Left kidney (tissue), 1 donor: ENCODE results near the gene OR2V1. TPM values are rescaled to one million over a fixed set of nuclear protein-coding genes. Genes with fewer than 3 reads are reported as not detected.

Source experiments
- polyA plus RNA-seq: library from polyadenylated mRNA; unstranded; fragments of 120-200 nt; gene quantifications from one replicate; pipeline ENCODE4 v1.2.1, GENCODE V29; 2013; ENCODE audit not compliant: insufficient read length

OR2V1 gene
- polyA plus RNA-seq, 1 donor = not detected

Other genes starting within 250 kb of the OR2V1 start
- 0.65 TPM for gene BTNL8, start 232.0 kb downstream of the OR2V1 start, polyA plus RNA-seq
- not detected for gene BTNL3, start 142.3 kb downstream of the OR2V1 start, polyA plus RNA-seq
- gene BTNL9, start 90.9 kb downstream of the OR2V1 start, polyA plus RNA-seq = 10.7 TPM
- 0.03 TPM for gene OR2V2, start 16.4 kb upstream of the OR2V1 start, polyA plus RNA-seq
- 0.13 TPM for gene TRIM7, start 74.0 kb upstream of the OR2V1 start, polyA plus RNA-seq
- gene TRIM41, start 92.1 kb upstream of the OR2V1 start, polyA plus RNA-seq = 35.4 TPM
- 2,486 TPM for gene RACK1, start 112.7 kb upstream of the OR2V1 start, polyA plus RNA-seq
- 51.0 TPM for gene TRIM52, start 130.0 kb upstream of the OR2V1 start, polyA plus RNA-seq
- not detected for gene OR4F3, start 236.1 kb upstream of the OR2V1 start, polyA plus RNA-seq